Umbilical cord (tissue), 2 donors: ENCODE measurements around the gene CPLX1. TPM values are rescaled to one million over a fixed set of nuclear protein-coding genes. Genes with fewer than 3 reads are reported as not detected.

ENCODE experiments used
- DNase-seq: peaks from one replicate; pipeline ENCODE4 v3.0.0-alpha.2; 2015; ENCODE audit warnings: low spot score
- total RNA-seq: library from RNA; depleted of rRNA; stranded (reverse); fragments of >200 nt; gene quantifications from one replicate; pipeline ENCODE4 v1.2.3, GENCODE V29; 2014; ENCODE audit warnings: low replicate concordance; ENCODE audit not compliant: insufficient read depth

The CPLX1 gene
- total RNA-seq, 1 donor from 2014 or later = not detected

DNA sequence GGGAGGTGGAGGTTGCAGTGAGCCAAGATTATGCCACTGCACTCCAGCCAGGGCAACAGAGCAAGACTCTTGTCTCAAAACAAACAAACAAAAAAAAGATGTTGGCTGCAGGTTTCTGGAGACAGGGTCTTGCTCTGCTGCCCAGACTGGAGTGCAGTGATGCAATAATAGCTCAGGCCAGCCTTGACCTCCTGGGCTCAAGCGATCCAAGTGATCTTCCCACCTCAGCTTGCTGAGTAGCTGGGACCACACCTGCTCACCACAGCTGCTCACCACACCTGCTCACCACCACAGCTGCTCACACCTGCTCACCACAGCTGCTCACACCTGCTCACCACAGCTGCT lies 29.9 kb upstream of the CPLX1 start:
- DNase-seq = no peak

DNA sequence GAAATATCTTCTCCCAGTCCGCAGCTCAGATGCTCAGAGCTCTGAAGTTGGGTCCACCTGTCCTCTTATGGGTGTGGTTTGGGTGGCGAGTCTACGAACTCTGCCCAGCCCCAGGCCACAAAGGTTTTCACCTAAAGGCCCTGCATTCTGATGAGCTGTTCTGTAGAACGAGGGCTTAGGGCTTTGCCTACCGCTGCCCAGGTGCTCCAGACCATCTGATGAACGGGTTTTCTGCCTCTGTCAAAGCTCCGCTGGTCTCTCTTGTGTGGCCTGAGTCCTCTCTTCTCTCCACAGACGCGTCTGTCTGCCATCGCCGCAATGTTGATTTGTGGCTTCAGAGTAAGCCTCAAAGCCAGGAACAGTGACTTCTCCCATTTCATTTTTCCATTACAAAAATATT lies 28.4 kb upstream of the CPLX1 start:
- DNase-seq = no peak

DNA sequence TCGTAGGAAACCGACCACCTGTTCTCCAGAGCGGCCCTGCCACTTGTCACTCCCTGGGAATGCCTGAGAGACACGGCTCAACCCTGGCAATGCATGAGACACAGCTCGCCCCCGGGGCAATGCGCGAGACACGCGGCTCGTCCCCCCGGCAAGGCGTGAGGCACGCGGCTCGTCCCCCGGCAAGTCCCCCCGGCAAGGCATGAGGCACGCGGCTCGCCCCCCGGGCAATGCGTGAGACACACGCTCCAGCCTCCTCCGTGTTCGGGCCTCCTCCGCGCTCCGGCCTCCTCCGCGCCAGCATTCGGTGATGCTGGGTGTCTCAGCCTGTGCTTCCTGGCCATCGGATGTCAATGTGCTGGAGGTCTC lies 27.5 kb upstream of the CPLX1 start:
- no peak for DNase-seq

DNA sequence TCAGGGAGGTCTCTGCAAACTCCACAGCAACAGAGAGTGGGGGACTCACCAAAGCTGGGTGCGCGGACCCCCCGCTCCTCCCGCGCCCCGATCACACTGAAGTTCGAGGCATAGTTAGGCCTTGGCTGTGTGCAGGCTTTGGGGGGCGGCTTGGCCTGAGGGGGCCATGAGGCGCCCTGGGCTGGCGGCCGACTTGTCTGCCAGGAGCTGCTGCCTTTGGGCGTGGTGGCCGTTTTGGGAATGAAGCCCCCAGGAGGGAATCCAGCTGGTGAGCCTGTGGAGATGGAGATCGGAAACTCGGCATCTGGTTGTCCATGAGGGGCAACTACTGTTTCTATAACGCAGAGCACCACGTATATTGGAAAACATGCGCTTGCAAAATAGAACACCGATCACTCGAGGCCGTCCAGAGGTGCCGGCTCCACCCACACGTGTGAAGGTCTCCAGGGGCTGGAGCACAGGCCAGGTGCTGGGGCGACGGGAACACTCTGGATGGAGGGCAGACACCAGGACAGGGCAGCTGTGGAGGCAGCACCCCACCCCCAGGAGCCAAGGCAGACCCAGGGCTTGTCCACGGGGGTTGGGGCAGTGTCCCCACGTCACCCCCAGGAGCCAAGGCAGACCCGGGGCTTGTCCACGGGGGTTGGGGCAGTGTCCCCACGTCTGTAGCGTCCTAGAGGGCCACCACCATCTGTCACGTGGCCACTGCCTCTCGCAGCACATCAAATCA lies 25.9 kb upstream of the CPLX1 start:
- DNase-seq = no peak

DNA sequence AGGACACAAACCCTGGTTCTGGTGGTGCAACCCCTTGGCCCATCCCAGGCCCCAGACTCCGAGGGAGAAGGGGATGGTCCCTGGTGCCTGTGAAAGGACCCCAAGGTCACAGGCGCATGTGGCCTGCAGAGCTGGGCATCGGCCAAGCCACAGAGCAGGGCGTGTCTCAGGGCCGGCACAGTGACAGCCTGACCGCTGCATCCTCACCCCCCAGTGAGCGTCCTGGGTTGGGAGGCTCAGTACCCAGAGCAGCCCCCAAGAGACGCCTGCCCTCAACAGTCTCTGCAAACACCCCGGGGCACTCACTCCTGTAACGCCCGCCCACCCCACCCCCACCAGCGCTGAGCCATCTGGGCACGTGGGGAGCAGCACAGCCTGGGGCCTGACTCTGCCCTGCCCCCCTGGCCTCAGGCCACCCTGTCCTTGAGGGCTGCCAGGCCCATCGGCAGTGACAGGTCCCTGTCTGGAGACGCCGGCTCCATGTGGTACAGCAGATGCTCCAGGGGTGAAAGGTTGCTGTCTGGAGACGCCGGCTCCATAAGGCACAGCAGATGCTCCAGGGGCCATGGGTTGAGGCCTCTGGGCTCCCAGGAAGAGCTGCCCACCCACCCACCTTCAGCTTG lies 24.5 kb upstream of the CPLX1 start:
- no peak for DNase-seq

DNA sequence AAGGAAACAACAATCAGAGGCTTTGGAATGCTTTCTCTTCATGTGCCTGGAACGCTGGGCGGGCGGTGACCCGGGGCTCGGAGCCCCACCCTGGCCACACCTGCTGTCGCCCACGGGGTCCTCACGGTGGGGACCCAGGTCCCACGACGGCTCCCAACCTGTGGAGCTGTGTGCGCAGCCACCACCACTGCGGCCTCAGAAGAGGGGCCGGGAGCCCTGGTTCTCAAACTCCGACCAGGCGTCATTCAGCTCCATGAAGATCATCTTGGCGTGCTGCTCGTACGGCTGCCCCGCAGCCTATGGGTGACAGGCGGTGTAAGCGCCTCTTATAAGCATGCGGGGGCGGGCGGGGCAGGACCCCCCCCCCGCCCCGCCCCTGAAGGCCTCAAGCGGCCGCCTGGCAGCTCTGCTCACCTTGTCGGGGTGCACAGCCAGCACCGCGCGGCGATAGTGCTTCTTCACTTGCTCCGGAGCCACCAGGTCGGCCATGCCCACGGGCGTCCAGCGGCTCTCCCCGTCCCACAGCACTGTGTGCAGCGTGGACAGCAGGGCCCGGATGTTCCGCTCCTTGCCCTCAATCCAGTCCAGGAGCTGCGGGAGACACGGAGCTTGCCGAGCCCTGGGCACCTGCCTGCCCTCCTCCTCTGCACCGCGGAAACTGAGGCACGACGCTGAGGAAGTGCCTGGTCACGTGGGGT lies 23.7 kb upstream of the CPLX1 start:
- no peak for DNase-seq

DNA sequence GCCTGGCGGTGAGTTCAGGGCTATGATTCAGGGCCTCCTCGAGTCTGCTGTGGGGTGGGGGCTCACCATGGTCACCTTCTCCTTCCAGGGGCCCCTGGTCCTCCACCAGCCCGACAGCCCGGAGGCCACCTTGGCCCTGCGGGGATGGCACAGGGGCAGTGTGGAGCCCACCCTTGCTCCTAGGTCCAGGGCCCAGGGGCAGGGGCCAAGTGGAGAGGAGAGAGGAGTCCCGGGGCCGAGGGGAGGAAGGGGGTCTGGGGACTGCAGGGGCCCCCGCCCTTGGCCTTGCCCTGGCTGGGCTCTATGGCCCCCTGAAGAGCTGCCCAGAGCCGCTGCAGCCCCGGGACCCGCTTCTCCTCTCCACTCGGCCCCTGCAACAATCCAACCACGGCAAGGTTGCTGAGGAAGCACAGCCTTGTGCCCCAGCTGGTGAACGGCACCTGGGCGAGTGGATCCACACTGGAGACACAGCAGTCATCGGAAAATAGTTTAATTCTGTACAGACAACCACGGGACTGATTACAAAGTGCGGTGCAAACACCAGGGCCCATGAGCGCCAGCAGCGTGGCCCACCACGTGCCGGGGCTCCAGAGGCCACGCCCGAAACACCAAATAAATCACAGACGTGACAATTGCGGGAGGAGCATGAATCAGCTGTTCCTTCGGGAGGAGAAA lies 23.0 kb upstream of the CPLX1 start:
- no peak for DNase-seq

DNA sequence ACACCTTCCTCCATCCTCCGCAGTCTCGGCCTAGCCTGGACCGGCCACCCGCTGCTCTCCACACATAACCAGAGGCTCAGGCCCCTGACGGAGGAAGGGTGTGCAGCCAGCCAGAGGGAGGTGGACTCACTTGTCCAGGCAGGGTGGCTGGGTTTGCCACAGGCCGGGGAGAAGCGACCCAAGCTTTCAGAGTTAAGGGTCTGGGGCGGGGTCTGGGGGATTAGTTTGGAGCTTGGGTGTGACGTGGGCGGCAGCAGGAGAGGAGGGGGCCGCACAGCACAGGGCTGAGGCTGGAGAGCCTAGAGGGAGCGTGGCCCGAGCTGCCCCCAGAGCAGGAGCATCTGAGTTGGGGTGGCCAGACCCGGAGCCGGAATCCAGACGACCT lies 22.4 kb upstream of the CPLX1 start:
- DNase-seq = no peak

DNA sequence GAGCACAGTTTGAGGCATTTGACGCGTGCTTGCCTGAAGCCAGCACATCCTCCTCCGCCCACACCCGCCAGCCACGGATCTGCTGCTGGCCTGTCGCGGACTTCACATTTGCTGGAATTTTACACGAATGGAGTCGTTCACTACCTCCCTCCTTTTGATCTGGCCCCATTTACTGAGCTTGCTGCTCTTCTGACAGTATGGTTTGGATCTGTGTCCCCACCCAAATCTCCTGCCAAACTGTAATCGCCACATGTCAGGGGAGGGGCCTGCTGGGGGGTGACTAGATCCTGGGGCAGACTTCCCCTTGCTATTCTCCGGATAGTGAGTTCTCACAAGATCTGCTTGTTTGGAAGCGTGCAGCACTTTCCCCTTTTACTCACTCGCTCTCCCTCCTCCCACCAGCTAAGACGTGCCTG lies 19.9 kb upstream of the CPLX1 start:
- peak; percentile 14 for DNase-seq

DNA sequence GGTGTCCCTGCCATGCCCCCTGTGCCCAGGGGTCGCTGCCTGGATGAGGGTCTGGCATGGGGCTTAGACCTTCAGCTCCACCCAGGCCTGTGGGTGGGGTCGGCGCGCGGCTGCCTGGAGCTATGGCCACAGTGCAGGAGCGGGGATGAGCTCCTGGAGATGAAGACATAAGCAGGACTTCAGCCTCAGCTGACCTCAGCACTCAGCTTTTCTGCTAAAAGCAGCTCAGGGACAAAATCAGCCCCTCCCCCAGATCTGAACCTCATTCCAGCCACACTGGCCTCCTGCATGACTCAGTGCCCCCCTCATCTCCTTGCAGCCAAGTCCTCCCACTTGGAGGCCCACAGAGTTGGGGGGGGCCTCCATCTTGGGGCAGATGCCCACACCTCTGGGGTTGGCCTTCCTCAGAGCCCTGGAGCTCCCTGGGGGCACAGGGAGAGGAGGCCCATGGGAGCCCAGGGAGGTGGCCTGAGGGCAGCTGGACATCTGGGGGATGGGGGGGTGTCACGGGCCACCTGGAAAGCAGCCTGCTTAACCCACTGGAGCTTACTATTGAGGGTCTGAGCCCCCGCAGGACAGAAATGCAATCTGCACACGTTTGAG lies 19.4 kb upstream of the CPLX1 start:
- DNase-seq = peak; percentile 4

DNA sequence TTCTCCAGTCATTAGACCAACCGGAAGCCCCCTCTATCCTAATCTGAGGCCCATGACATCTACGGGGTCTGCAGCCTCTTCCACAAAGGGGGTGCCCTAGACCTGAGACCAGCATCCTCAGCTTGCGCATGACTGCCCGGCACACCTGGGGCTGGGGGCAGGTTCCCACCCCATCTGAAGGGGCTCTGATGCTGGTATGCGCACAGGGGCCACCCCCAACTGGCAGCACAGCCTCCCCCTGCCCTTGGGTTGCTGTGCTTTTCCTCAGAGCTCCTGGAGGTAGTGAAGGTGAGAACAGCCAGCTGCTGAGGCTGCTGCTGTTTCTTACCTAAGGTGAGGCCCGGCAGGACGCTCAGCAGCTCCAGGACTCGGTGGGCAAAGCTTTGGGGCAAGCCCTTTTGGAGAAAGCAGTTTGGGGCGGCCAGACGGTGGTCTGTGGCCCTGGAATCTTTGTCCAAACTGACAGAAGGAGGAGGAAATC lies 18.9 kb upstream of the CPLX1 start:
- no peak for DNase-seq

DNA sequence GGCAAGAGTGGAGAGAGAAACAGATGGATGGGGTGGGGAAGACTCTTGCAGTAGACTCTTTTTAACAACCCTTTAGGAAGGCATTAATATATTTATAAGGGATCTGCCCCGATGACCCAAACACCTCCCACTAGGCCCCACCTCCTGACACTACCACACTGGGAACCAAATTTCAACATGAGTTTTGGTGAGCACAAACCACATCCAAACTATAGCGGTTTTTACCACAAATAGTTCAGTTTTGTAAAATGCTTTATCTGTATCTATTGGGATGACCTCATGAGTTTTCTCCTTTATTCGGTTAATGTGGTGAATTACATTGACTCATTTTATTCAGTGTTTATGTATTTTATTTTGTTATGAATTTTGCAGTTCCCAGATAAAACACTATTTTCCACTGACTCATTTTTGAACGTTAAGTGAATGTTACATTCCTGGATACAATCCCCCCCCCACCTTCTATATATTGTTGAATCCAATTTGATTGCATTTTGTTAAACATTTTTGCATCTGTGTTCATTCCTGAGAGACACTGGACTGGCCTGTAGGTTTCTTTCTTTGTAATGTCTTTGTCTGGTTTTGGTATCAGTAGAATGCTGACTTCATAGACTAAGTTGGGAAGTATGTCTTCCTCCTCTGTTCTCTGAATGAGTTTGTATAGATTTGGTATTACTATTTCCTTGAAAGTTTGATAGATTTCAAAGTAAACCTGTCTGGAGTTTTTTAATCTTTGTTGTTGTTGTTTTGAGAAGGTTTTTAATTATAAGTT lies 13.9 kb upstream of the CPLX1 start:
- no peak for DNase-seq

DNA sequence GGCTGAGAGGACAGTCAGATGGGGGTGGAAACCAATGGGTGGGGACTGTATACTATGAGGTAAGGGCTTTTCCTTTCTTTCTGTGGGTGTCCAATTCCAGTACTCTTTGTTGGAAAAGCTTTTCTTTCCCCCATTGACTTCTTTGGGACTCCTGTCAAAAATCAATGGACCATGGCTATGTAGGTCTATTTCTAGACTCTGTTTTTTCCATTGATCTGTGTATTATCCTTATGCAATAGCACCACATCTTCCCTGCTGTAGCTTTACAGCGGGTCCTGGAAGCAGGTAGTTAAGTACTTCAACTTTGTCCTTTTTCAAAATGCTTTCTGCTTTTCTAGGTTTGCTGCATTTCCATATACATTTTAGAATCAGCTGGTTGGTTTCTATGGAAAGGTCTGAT lies 11.8 kb upstream of the CPLX1 start:
- no peak for DNase-seq

DNA sequence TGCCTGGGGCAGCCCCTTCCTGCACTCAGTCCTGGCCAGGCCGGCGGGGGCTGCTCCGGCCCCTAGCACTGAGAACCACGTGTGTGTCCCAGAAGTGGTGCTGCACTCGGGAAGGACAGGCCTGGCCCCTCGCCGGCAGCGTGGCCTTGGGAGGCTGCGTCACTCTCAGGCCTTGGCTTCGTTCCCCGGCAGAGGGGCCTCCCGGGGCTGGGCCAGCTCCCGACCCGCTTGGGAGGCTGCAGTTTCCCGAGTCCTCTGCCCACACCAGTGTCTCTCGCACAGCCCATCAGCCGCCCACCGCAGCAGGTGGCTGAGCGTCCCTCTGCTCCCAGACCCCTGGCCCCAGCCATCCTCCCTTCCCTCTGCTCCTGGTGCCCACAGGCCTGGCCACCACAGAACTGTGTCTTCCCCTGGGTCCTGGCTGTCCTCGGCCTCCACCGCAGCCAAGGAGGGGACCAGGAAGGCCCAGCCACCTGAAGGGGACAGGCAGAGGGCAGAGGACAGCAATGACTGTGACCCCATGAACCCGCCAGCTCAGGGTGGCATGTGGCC lies 10.9 kb upstream of the CPLX1 start:
- no peak for DNase-seq

DNA sequence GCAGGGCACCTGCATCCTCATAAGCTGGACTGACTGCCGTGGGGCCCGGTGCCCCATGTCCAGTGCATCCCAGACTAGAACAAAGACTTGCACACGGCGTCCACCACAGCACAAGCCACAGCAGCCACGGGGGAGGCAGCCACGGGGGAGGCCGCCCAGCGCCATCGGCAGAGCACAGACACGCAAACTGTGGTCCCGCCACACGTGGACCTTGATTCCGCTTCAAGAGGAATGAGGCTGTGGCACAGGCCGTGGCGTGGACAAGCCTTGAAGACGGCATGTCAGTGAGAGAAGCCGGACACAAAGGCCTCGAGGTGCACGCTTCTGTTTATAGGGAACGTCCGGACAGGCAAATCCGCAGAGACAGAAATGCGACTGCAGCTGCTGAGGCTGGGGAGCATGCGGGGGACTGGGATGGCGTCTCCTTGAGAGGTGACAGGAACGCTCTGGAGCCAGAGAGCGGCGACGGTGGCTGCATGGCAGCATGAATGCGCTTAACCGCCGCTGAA lies 10.1 kb upstream of the CPLX1 start:
- DNase-seq = no peak

DNA sequence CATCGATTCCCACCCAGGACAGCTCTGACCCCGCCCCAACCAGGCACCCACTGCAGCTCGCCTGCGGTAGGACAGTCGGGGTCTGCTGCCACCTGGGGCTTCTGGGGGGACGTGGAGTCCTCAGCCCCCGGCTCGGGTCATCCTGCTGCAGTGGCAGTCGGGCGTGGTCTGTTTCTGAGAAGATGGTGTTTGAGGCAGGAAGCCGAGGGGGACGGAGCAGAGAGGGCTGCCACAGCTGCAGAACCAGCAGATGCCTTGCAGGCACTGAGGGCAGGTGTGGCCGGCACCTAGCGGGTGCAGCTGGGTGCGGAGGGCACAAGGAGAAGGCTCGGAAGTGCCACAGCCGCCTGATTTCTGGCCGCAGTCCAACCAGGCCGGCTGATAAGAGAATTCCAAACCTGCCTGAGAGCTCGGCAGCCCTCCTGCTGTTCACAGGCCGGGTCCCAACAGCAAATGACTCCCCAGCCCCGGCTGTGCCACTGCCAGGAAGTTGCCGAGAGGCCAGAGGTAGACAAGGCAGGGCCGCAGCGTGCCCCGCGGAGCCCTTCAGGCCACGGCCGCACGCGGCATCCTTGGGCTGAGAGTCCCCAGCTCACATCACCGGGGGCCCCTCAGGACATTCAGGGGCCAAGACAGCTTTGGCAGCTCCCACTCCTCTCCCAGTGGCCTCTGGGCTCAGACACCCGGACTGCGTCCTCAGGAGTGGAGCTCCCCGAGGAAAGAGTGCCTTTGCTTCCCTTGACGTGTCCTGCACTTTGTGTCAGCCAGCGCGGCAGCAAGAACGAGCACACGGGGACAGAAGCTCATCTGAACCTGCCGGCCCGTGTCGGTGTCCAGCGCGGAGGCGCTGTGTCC lies 9.4 kb upstream of the CPLX1 start:
- no peak for DNase-seq

DNA sequence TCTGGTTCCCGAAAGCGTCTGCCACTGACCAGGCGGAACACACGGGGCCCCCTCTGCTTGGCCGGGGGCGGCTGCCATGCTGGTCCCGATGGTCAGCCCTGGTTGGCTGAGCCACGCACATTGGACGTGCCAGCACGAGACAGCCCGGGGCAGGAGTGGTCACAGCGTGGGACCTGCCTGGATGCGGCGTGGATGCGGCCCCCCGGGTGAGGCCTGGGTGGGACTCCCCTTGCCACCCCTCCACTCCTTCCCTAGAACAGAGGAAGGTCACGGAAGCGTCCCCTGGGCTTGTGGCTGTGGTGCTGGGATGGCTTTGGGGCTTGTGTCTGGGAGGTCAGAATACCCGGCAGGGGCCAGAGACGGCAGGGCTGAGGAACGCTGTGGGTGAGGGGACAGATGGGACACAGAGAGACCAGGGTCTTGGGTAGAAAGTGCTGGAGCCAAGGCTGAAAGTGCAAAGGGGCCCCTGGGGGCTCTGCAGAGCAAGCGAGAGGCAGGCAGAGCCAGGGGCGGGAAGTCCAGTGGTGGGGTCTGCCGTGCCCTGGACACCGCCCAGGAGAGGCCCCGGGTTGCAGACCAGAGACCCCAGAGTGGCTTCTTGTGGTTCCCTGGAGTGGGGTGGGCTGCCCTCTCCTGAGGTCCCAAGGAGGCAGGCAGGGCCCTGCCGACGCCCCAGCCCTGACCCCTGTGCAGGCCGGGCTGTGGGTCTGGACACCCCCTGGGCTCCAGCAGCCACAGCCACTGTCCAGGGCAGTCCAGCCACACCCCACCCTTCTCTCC lies 8.6 kb upstream of the CPLX1 start:
- no peak for DNase-seq

DNA sequence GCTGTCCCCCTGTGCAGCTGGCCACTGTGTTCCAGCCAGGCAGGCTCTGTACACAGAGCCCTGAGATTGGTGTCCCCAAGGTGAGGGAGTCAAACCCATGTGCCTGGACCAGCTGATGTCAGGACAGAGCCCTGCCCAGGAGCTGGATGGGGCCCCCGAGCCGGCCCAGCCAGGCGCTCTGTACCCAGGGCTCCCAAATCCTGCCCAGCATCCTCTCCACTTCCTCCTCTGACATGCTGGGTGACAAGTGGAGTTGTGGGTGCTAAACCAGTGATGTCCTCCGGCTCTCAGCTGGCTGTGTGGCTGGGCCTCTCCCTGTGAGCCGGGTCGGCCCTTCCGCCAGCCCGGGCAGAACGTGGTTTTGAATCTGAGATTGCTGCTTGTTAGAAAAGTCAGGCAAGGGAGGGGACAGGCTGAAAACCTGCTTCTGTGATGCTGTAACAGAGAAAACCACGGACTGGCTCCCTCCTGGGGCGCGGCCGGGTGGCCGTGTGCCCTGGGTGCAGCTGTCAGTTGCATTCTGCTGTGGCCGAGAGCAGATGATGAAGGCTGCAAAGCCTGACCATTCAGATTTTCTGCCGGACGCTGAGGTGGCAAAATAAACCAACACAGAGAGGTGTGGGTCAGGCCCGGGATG lies 7.9 kb upstream of the CPLX1 start:
- DNase-seq = no peak

DNA sequence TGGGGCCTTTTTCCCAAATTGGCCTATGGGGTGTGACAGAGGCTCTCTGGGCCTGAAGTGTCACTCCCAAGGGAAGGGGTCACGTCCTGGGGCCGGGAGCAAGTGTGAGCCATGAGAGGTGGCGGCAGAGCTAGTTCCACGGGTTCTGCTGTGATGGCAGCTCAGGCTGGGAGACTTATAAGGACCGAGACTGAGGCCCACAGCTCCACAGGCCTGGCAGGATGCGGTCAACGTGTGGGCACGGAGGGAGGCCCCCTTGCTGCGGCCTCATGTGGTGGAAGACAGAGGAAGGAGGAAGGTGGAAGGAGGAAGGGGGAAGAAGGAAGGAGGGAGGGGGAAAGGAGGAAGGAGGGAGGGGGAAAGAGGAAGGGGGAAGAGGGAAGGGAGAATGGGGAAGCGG lies 7.2 kb upstream of the CPLX1 start:
- no peak for DNase-seq
